ENCODE data around the gene TRPV2. TPM values are rescaled to one million over a fixed set of nuclear protein-coding genes. Genes with fewer than 3 reads are reported as not detected.

The TRPV2 gene
- total and polyA plus RNA-seq, 2 of the 4 experiments (the other 2 are of a cell fraction): 30.8 to 32.8 TPM

- Histone ChIP-seq H3K9me3 (ENCODE audit: control insufficient read depth, insufficient read depth, low read length) (no peaks in the 10 kb centered on the region), H2BK5ac (ENCODE audit: low read depth, low read length, poor library complexity, severe bottlenecking) (peak overlapping the region; percentile 96), H3K27ac (ENCODE audit: insufficient read depth, low read length) (peak overlapping the region; percentile 88), H2BK20ac (ENCODE audit: low read depth, low read length) (peak overlapping the region; percentile 89), H4K5ac (ENCODE audit: low read depth, low read length) (peak overlapping the region; percentile 81), H3K9me1 (ENCODE audit: insufficient read depth, low read length) (peaks cover 37% of the 10 kb centered on the region), H2BK120ac (ENCODE audit: low read depth, low read length) (peak overlapping the region; percentile 93), H3K4me2 (ENCODE audit: low read depth, low read length) (no peak overlapping the region), H3K4me3 (ENCODE audit: insufficient read depth, low read depth, low read length) (no peak overlapping the region), H2AK5ac (ENCODE audit: low read depth, low read length) (peak overlapping the region; percentile 99), H3K56ac (ENCODE audit: extremely low read depth, insufficient read depth, low read length) (peak overlapping the region; percentile 71), H3K36me3 (ENCODE audit: control insufficient read depth, insufficient read depth, low read length) (peaks cover 5% of the 10 kb centered on the region; the same call in 1 of the 2 replicates), H3K4me1 (ENCODE audit: control insufficient read depth, insufficient read depth, low read length) (peaks cover 34% of the 10 kb centered on the region), H2AFZ (replicated peaks; ENCODE audit: low read length, poor library complexity) (peak overlapping the region; percentile 78), H3K79me1 (ENCODE audit: low read depth in 1 of 2, low read length in 2 of 2) (peaks cover 0 to 63% of the 10 kb centered on the region in 2 experiments; a peak in 2 of 4 replicates), H3K9ac (ENCODE audit: low read depth, low read length) (0 out of 2 replicates have a peak overlapping the region, but pooled peaks have one; percentile 7), H3K18ac (ENCODE audit: low read depth, low read length) (peak overlapping the region; percentile 75), H3K27me3 (ENCODE audit: control insufficient read depth, insufficient read depth, low read length) (no peaks in the 10 kb centered on the region), H2BK15ac (ENCODE audit: low read depth, low read length) (peak overlapping the region; percentile 93), H4K91ac (ENCODE audit: insufficient read depth, low read depth, low read length) (peak overlapping the region; percentile 93), H3K4ac (ENCODE audit: low read depth, low read length) (peak overlapping the region; percentile 95), H3K14ac (replicated peaks; ENCODE audit: low read depth, low read length) (peak overlapping the region; percentile 91), H2AK9ac (replicated peaks; ENCODE audit: low read depth, low read length, poor library complexity) (peak overlapping the region; percentile 97), H4K20me1 (ENCODE audit: insufficient read depth, low read length) (peaks cover 7% of the 10 kb centered on the region), H4K8ac (ENCODE audit: low read depth in 2 of 2, low read length in 2 of 2) (peak overlapping the region; percentile 72 to 87), H3K23ac (ENCODE audit: low read depth, low read length) (peak overlapping the region; percentile 81)
- WGBS, 2 experiments (ENCODE audit: extremely low coverage in 2 of 2, insufficient read length in 1 of 2): no CpG with 5 or more reads among the region's 2 CpGs
- ATAC-seq (ENCODE audit: low read depth) (no peak), DNase-seq (no peak)
- in situ Hi-C loops (cut with MboI; ENCODE audit: low sequenced_read_pairs) (no loop called here), dilution Hi-C loops (cut with HindIII; ENCODE audit: low sequenced_read_pairs, unreplicated experiment) (no loop called here), intact Hi-C loops (cut with micrococcal nuclease) (loop anchor here (1.0 to 5.0 kb wide), 2 partner anchors 32 to 961 kb away; no protein-coding TSS in a partner anchor)
- no TSS peak for BruUV-seq (replicated peaks)
- no peak for TF ChIP-seq POLR2A (IDR thresholded peaks at IDR 0.05; ENCODE audit: low read depth, low read length)
- TF ChIP-seq ELK1 (IDR thresholded peaks at IDR 0.05; ENCODE audit: borderline replicate concordance, low read depth, low read length): no peak
- TF ChIP-seq BHLHE40 (IDR thresholded peaks at IDR 0.05; ENCODE audit: low read depth, low read length): no peak
- TF ChIP-seq CEBPB (IDR thresholded peaks at IDR 0.05; ENCODE audit: low read depth, low read length): no peak
- no peak for TF ChIP-seq NFE2L2 (IDR thresholded peaks at IDR 0.05; ENCODE audit: low read depth, low read length)
- ChIA-PET CTCF (interaction anchor here (1.0 kb wide), 1 partner anchor 9 kb away, joined by 5 read pairs; no protein-coding TSS in a partner anchor), POLR2A (ENCODE audit: unreplicated experiment) (interaction anchor here (1.0 kb wide), 1 partner anchor 20 kb away, joined by 8 read pairs; no protein-coding TSS in a partner anchor)
These were observed 3.3 kb downstream of the TRPV2 start for GRCh38 chr17:16418685-16419068.

Measured in IMR-90 (cell line).